Activated naive CD4-positive, alpha-beta T cell treated with anti-CD3 and anti-CD28 coated beads, Interleukin-2, amount 10 ng/mL, durations not matched to agents 7 days and 5 days (primary cell): ENCODE measurements around the gene PCK1.

Experiments used
- CTCF ChIA-PET: fragments of 350-600 bp; sonication (Branson Sonifier 250); formaldehyde crosslinking; loops from one replicate; lab custom pipeline; 2021; ENCODE audit warnings: antibody characterized with exemption; lab: Charles Lee
- DNase-seq: peaks from one replicate; pipeline ENCODE4 v3.0.0-alpha.2; 2020
- H3K27ac Mint-ChIP-seq: one replicate; pipeline ENCODE4 v1.8.0; 2021; ENCODE audit warnings: mild to moderate bottlenecking, moderate library complexity, mixed read lengths
- H3K27me3 Mint-ChIP-seq: one replicate; pipeline ENCODE4 v1.8.0; 2021; ENCODE audit warnings: mild to moderate bottlenecking, mixed read lengths
- H3K36me3 Mint-ChIP-seq: one replicate; pipeline ENCODE4 v1.8.0; 2021; ENCODE audit warnings: mixed read lengths
- H3K4me1 Mint-ChIP-seq: one replicate; pipeline ENCODE4 v1.8.0; 2021; ENCODE audit warnings: mixed read lengths
- H3K4me3 Mint-ChIP-seq: one replicate; pipeline ENCODE4 v1.8.0; 2021; ENCODE audit warnings: mild to moderate bottlenecking, moderate library complexity, mixed read lengths
- H3K9me3 Mint-ChIP-seq: one replicate; pipeline ENCODE4 v1.8.0; 2021; ENCODE audit warnings: mixed read lengths

Gene PCK1

DNA sequence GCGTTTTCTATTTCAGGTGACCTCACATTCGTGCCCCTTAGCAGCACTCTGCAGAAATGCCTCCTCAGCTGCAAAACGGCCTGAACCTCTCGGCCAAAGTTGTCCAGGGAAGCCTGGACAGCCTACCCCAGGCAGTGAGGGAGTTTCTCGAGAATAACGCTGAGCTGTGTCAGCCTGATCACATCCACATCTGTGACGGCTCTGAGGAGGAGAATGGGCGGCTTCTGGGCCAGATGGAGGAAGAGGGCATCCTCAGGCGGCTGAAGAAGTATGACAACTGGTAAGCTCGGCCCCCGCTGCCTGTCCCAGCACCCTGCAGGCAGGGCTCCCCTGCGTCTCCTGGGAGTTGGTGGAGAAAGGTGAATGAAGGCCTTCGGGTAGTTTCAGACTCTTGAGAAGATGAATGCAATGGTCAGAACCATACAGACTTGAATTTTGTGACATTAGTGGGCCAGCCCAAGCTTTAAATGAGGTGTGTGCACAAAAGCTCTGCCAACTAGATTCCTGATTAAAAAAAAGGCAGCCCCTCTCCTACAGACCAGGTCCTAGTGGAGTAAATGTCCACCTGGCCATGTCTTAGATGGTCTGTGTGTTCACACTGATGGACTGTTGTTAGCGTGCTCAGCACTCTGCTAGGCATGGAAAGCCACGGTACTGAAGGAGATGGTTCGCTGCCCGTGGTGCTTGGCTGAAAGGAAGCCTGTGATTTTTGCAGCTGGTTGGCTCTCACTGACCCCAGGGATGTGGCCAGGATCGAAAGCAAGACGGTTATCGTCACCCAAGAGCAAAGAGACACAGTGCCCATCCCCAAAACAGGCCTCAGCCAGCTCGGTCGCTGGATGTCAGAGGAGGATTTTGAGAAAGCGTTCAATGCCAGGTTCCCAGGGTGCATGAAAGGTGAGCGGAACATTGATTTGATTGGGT, 708 bp downstream of the PCK1 start:
- Mint-ChIP-seq H3K4me1 (no peaks in the 10 kb centered on the region), H3K27ac (no peak overlapping the region), H3K27me3 (peaks cover 44% of the 10 kb centered on the region), H3K9me3 (no peaks in the 10 kb centered on the region), H3K4me3 (no peak overlapping the region), H3K36me3 (no peaks in the 10 kb centered on the region)
- DNase-seq: no peak
- CTCF ChIA-PET: no interaction called here

DNA sequence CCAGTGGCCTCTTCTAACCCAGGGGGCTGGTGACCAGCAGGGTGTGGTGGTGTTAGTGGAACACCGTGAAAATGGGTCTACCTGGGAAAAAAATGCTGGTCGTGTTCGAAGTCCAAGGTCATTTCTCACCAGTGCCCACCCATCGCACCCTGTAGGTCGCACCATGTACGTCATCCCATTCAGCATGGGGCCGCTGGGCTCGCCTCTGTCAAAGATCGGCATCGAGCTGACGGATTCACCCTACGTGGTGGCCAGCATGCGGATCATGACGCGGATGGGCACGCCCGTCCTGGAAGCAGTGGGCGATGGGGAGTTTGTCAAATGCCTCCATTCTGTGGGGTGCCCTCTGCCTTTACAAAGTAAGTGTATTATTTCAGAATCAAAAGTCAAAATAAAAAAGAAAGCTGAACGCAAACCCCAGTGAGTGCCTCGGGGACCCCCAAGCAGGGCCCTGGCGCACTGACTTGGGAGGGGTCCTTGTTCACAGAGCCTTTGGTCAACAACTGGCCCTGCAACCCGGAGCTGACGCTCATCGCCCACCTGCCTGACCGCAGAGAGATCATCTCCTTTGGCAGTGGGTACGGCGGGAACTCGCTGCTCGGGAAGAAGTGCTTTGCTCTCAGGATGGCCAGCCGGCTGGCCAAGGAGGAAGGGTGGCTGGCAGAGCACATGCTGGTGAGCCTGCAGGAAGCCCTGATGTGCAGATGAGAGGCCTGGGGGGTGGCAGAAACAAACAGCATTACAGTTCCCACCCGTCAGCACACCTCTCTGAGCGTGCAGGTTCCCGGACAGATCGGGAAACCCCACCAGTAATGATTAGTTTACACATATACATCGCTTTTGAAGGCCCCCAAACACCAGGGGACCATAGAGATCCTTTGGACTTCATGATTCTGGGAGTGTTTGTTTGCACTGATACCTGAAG, 1.9 kb downstream of the PCK1 start:
- no peaks in the 10 kb centered on the region for H3K9me3 Mint-ChIP-seq
- no peak overlapping the region for H3K27ac Mint-ChIP-seq
- H3K4me1 Mint-ChIP-seq: no peaks in the 10 kb centered on the region
- CTCF ChIA-PET: no interaction called here
- H3K36me3 Mint-ChIP-seq: no peaks in the 10 kb centered on the region
- H3K4me3 Mint-ChIP-seq: no peak overlapping the region
- DNase-seq: no peak
- peaks cover 45% of the 10 kb centered on the region for H3K27me3 Mint-ChIP-seq

DNA sequence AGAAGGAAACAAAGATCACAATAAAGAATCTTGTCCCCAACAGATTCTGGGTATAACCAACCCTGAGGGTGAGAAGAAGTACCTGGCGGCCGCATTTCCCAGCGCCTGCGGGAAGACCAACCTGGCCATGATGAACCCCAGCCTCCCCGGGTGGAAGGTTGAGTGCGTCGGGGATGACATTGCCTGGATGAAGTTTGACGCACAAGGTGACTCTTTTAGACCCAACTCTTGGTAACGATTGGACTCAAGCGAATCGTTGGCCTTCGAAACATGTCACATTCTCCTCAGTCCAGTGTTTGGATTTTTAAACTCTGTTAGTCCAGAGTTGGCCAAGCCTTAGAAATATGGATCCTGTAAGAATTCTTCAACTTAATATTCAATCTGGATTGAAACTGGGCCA, 2.6 kb downstream of the PCK1 start:
- CTCF ChIA-PET: no interaction called here
- Mint-ChIP-seq H3K4me3 (no peak overlapping the region), H3K36me3 (no peaks in the 10 kb centered on the region), H3K9me3 (no peaks in the 10 kb centered on the region), H3K27ac (no peak overlapping the region), H3K4me1 (no peaks in the 10 kb centered on the region), H3K27me3 (peaks cover 48% of the 10 kb centered on the region)
- DNase-seq: no peak

DNA sequence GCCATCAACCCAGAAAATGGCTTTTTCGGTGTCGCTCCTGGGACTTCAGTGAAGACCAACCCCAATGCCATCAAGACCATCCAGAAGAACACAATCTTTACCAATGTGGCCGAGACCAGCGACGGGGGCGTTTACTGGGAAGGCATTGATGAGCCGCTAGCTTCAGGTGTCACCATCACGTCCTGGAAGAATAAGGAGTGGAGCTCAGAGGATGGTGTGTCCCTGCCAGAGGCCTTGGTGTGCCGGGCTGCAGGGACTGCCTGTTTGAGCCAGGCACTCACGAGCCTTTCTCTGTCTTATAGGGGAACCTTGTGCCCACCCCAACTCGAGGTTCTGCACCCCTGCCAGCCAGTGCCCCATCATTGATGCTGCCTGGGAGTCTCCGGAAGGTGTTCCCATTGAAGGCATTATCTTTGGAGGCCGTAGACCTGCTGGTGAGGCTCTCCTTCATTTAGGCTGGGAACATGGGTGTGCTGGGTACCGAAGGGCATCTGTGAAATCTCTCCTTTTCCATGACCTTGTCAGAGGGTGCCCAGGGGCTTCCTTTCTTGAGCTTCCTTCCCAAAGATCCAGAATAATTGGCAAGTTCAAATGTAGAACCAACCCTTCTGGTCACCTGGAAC, 3.4 kb downstream of the PCK1 start:
- CTCF ChIA-PET: no interaction called here
- no peak overlapping the region for H3K4me3 Mint-ChIP-seq
- H3K36me3 Mint-ChIP-seq: no peaks in the 10 kb centered on the region
- H3K27ac Mint-ChIP-seq: no peak overlapping the region
- H3K9me3 Mint-ChIP-seq: no peaks in the 10 kb centered on the region
- H3K27me3 Mint-ChIP-seq: peaks cover 53% of the 10 kb centered on the region
- DNase-seq: no peak
- no peaks in the 10 kb centered on the region for H3K4me1 Mint-ChIP-seq

DNA sequence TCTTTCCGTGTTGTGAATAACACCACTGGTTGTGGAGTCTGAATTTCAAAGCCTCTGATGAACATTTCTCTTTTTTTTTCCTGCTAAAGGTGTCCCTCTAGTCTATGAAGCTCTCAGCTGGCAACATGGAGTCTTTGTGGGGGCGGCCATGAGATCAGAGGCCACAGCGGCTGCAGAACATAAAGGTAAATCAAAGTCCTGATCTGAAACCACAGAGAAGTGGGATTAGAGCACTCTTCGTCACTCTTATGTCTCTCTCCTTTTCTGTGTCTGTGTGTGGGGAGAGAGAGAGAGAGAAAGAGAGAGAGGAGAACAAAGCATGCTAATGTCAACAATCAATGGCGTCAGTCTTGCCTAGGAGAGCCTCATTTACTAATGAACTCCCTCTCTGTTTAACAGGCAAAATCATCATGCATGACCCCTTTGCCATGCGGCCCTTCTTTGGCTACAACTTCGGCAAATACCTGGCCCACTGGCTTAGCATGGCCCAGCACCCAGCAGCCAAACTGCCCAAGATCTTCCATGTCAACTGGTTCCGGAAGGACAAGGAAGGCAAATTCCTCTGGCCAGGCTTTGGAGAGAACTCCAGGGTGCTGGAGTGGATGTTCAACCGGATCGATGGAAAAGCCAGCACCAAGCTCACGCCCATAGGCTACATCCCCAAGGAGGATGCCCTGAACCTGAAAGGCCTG, 4.2 kb downstream of the PCK1 start:
- H3K9me3 Mint-ChIP-seq: no peaks in the 10 kb centered on the region
- H3K36me3 Mint-ChIP-seq: no peaks in the 10 kb centered on the region
- no peak overlapping the region for H3K27ac Mint-ChIP-seq
- peaks cover 52% of the 10 kb centered on the region for H3K27me3 Mint-ChIP-seq
- no peaks in the 10 kb centered on the region for H3K4me1 Mint-ChIP-seq
- CTCF ChIA-PET: interaction anchor here (0.7 kb wide), 1 partner anchor 88 kb away, joined by 4 read pairs; no protein-coding TSS in a partner anchor
- H3K4me3 Mint-ChIP-seq: no peak overlapping the region
- DNase-seq: no peak

DNA sequence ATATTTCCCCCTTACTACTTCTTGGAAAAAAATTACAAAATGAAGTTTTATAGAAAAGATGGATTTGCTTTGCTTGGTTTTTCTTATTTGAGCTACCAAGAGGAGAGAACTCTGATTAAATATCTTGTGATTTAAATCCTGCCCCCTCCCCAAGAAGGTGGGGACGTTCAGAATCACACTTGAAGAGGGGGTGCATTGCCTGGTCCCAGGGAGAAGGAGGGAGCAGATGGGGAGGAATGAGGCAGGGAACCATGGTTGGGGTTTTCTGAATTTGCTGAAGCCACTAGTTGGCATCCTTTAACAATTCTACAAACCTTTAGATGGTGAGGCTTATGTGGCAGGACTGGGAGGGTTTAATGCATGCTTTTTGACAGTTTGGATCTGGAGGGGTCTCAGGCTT, 5.5 kb downstream of the PCK1 start:
- no peak for DNase-seq
- Mint-ChIP-seq H3K4me3 (no peak overlapping the region), H3K36me3 (no peaks in the 10 kb centered on the region), H3K4me1 (no peaks in the 10 kb centered on the region), H3K9me3 (no peaks in the 10 kb centered on the region), H3K27ac (no peak overlapping the region), H3K27me3 (peaks cover 55% of the 10 kb centered on the region)
- CTCF ChIA-PET: no interaction called here

DNA sequence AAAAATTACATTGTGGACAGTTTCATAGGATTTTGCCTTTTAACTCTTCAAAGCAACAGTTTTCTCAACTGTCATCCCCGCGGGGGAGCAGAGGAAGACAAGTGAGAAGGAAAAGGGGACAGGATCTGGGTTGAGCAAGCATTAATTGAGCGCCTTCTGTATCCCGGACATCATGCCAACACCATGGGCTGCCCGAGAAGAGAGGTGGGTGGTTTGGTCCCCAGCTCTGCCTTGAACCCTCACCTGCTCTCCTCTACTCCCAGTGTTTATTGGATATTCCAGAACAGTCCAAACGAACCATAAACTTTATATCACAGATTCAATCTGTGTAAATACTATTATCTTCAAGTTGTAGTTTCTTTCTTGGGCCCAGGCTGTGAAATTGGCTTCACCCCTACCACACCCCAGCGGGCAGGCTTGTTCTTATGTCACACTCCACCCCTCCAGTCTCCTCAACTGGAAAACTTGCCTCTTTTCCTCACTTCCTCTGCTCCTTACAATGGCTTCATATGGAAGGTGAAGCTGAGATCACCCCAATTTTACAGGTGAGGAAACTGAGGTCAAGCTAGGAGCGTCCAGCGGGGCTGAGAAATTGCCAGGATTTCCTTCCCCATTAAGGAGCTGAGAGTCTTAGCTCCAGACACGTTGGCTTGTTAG, 6.0 kb downstream of the PCK1 start:
- Mint-ChIP-seq H3K36me3 (no peaks in the 10 kb centered on the region), H3K27ac (no peak overlapping the region), H3K9me3 (no peaks in the 10 kb centered on the region), H3K4me3 (no peak overlapping the region), H3K27me3 (peaks cover 55% of the 10 kb centered on the region), H3K4me1 (no peaks in the 10 kb centered on the region)
- no peak for DNase-seq
- CTCF ChIA-PET: no interaction called here

DNA sequence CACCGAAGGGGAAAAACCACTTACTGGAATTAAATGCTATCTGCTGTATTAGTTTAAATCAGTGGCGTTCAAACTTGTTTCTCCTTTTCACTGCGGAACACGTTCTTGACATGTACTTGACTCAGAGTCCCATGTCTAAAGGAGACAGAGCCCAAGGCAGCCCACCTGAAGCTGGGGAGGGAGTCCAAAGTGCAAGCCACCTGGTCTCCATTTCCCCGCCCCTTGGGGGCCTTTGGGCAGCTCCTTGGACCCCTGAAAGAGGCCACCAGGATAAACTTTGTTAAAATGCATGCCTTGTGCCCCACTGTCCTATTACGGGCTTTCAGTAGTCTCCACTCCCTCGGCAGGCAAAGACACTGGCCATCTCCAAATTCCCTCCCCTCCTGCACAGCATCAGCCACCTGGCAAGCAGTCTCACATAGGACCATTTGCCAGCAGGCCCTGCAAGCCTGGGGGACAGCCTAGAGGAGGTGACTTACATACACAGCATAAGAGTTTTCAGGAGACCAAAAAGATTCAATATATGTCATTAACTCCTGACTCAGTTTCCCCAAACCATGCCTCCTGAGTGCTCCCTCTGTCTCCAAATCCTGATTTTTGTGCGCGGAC, 6.7 kb downstream of the PCK1 start:
- Mint-ChIP-seq H3K4me1 (no peaks in the 10 kb centered on the region), H3K4me3 (no peak overlapping the region), H3K9me3 (no peaks in the 10 kb centered on the region), H3K36me3 (no peaks in the 10 kb centered on the region), H3K27ac (no peak overlapping the region), H3K27me3 (peaks cover 58% of the 10 kb centered on the region)
- CTCF ChIA-PET: no interaction called here
- DNase-seq: no peak

DNA sequence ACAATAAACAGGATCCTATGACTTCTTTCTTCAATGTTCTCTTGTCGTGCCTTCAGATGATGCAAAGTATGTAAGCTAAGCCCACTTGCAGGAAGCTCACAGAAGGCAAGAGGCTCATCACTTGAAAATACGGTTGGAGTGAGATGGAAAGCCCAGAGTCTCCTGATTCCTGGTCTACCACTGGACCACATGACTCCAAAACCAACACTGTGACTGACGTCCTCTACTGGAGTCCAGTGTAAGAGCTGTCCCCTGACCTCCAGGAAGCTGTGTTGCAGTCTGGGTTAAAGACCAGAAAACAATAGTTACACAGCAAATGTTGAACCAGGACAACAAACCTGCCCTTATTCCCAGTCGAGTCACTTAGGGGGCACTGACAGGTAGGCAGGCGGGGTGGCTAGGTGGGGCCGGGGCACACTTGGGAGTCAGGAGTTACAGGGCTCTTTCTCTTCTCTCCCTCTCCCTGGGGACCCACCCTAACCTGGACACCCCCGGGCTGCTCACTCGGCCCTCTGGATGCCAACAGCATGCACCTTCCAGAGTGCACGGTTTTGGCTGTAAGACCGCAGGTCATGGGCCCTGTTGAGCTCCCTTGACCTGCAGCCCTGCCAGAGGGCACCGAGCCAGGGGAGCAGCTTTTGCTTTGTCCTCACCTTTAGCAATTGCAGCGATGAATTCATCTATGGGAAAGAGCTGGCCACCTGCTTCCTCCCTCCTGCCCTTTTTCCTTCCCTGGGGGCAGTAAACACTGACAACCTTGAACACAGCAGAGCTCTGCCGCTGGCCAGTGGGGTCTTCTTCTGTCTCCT, 7.4 kb downstream of the PCK1 start:
- H3K9me3 Mint-ChIP-seq: no peaks in the 10 kb centered on the region
- no peaks in the 10 kb centered on the region for H3K36me3 Mint-ChIP-seq
- peaks cover 65% of the 10 kb centered on the region for H3K27me3 Mint-ChIP-seq
- no peaks in the 10 kb centered on the region for H3K4me1 Mint-ChIP-seq
- H3K27ac Mint-ChIP-seq: no peak overlapping the region
- DNase-seq: no peak
- CTCF ChIA-PET: no interaction called here
- H3K4me3 Mint-ChIP-seq: no peak overlapping the region

DNA sequence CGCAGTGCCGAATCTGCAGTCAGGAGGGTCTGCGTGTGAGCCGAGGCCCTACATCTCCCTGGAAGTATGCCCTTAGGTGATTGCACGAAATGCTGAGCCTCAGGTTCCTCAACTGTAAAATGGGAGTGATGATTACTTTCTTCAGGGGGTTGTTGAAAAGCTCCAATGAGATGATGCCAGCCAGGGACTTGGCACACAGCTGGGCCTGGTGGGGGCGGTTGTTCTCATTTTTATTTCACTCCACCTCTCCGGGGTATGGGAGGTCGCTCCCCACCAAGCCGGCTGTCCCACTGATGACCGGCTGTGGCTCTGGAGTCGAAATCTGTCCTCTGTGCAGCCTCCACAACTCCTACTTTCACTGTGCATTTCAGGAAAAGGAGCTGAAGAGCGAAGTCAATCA, 8.1 kb downstream of the PCK1 start:
- DNase-seq: no peak
- Mint-ChIP-seq H3K27ac (no peak overlapping the region), H3K4me3 (no peak overlapping the region), H3K9me3 (no peaks in the 10 kb centered on the region), H3K36me3 (no peaks in the 10 kb centered on the region), H3K27me3 (peaks cover 70% of the 10 kb centered on the region), H3K4me1 (no peaks in the 10 kb centered on the region)
- CTCF ChIA-PET: no interaction called here

DNA sequence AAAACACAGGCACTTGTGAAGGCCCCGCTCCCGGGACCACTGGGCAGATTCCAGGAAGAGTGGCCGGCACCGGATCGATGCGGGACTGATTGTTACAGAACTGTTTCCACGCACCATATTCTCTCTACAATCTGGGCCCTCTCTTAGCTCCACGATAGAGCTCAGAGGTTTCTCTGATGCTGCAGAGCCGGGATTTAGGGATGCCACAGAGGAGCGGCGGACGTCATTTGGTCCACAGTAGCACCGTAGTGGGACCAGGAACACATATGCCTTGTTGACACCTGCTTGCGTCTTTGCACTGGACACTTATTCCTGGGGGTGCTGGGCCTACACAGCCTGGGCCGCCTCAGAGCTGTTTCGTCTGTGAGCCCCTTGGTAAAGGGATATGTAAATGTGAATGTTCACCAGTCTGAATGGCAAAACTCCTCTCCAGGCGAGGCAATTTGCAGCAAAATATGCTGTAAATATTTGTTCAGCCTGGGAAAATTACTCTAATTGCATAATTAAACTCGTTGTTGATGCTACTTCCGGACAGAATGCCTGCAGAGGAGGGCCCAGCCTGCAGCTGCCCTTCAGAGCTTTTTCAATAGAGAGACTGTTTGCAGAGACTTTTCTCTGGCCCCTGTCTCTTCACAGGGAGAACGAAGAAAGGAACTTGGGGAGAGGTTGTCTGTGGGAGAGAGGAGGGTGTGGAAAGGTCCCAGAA, 9.4 kb downstream of the PCK1 start:
- Mint-ChIP-seq H3K36me3 (no peaks in the 10 kb centered on the region), H3K27me3 (peaks cover 62% of the 10 kb centered on the region), H3K9me3 (no peaks in the 10 kb centered on the region), H3K27ac (no peak overlapping the region), H3K4me1 (no peaks in the 10 kb centered on the region), H3K4me3 (no peak overlapping the region)
- no peak for DNase-seq
- CTCF ChIA-PET: no interaction called here

DNA sequence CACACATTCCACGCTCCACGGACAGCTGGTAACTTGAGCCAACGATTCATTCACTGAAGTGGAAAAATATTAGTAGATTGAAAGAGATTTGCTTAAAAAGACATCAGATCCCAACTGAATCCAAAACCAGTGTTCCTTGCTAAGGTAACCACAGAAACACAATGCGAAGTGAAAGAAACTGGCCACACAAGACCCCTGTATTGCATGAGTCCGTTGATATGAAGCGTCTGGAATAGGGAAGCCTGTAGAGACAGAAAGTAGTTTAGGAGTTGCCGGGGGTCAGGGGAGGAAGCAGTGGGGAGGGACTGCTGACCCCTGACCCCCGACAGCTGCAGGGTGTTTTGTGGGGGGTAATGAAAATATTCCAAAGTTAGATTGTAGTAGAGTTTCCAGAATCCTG, 10.0 kb downstream of the PCK1 start:
- DNase-seq: no peak
- H3K4me3 Mint-ChIP-seq: no peak overlapping the region
- CTCF ChIA-PET: no interaction called here
- H3K36me3 Mint-ChIP-seq: no peaks in the 10 kb centered on the region
- peaks cover 58% of the 10 kb centered on the region for H3K27me3 Mint-ChIP-seq
- H3K9me3 Mint-ChIP-seq: no peaks in the 10 kb centered on the region
- no peak overlapping the region for H3K27ac Mint-ChIP-seq
- H3K4me1 Mint-ChIP-seq: no peaks in the 10 kb centered on the region
